Keratinocyte (primary cell): ENCODE measurements around the gene PRDX5. TPM values are rescaled to one million over a fixed set of nuclear protein-coding genes. Genes with fewer than 3 reads are reported as not detected.

ENCODE experiments used
- DNase-seq: peaks from one replicate; pipeline ENCODE4 v3.0.0-alpha.2; 2011; ENCODE audit warnings: low read depth, missing footprints, low spot score
- FAIRE-seq: peaks from 2 replicates; lab custom pipeline; 2011; peaks lifted over from hg19 to GRCh38; lab: Jason Lieb, UNC
- H2AFZ ChIP-seq: 2 replicates; pipeline ENCODE4 v1.6.0; 2012; ENCODE audit warnings: low read length, control low read depth, inconsistent platforms; ENCODE audit not compliant: control insufficient read depth
- H3K27ac ChIP-seq: 2 replicates; pipeline ENCODE4 v1.5.1; 2011; ENCODE audit warnings: low read length; ENCODE audit not compliant: control insufficient read depth, insufficient read depth
- H3K27me3 ChIP-seq: 3 replicates; pipeline ENCODE4 v1.6.0; 2011; ENCODE audit warnings: low read length; ENCODE audit not compliant: control insufficient read depth, insufficient read depth; ENCODE audit errors: extremely low read depth
- H3K36me3 ChIP-seq, 2 experiments: 2 replicates in 1 of 2; 3 replicates in 1 of 2; pipeline ENCODE4 v1.5.1; 2011; ENCODE audit warnings: low read length in 2 of 2, mild to moderate bottlenecking in 1 of 2; ENCODE audit not compliant: control insufficient read depth in 2 of 2, insufficient read depth in 2 of 2; ENCODE audit errors: extremely low read depth in 1 of 2
- H3K4me1 ChIP-seq: 3 replicates; pipeline ENCODE4 v1.5.1; 2011; ENCODE audit warnings: low read length; ENCODE audit not compliant: control insufficient read depth, insufficient read depth; ENCODE audit errors: extremely low read depth
- H3K4me2 ChIP-seq: 3 replicates; pipeline ENCODE4 v1.6.0; 2011; ENCODE audit warnings: low read depth, low read length; ENCODE audit not compliant: control insufficient read depth, insufficient read depth; ENCODE audit errors: extremely low read depth
- H3K4me3 ChIP-seq, 3 experiments: fragments of 200-600 bp in 1 of 3; sonication (generic) in 1 of 3; 2 replicates in 2 of 3; 3 replicates in 1 of 3; pipeline ENCODE4 v1.5.1; 2011 to 2016; ENCODE audit warnings: low read length in 3 of 3, mild to moderate bottlenecking in 3 of 3, control low read depth in 2 of 3, inconsistent platforms in 1 of 3, low read depth in 1 of 3, mixed read lengths in 1 of 3, mixed run types in 1 of 3, moderate library complexity in 1 of 3; ENCODE audit not compliant: control insufficient read depth in 2 of 3, insufficient read depth in 2 of 3; ENCODE audit errors: extremely low read depth in 1 of 3
- H3K79me2 ChIP-seq: 2 replicates; pipeline ENCODE4 v1.6.0; 2012; ENCODE audit warnings: low read length; ENCODE audit not compliant: control insufficient read depth, insufficient read depth
- H3K9ac ChIP-seq: 3 replicates; pipeline ENCODE4 v1.6.0; 2011; ENCODE audit warnings: low read length; ENCODE audit not compliant: control insufficient read depth, insufficient read depth; ENCODE audit errors: extremely low read depth
- H3K9me1 ChIP-seq: 3 replicates; pipeline ENCODE4 v1.6.0; 2011; ENCODE audit warnings: low read length; ENCODE audit not compliant: control insufficient read depth, insufficient read depth; ENCODE audit errors: extremely low read depth
- H3K9me3 ChIP-seq: 2 replicates; pipeline ENCODE4 v1.5.1; 2012; ENCODE audit warnings: low read depth, low read length; ENCODE audit not compliant: control insufficient read depth
- H4K20me1 ChIP-seq: 3 replicates; pipeline ENCODE4 v1.6.0; 2011; ENCODE audit warnings: low read length; ENCODE audit not compliant: control insufficient read depth, insufficient read depth; ENCODE audit errors: extremely low read depth
- EZH2 ChIP-seq: IDR thresholded peaks from one replicate; pipeline ENCODE4 v1.6.1; 2012; ENCODE audit warnings: inconsistent platforms, mild to moderate bottlenecking, low read length, moderate library complexity
- dilution Hi-C: fragments of 300-500 bp; cut with MboI; formaldehyde crosslinking; loops from one replicate; pipeline ENCODE4 v1.7.0; 2020; ENCODE audit warnings: low sequenced_read_pairs; ENCODE audit not compliant: extremely low pct_ligation_motif_present
- polyA plus RNA-seq, 5 experiments: library from polyadenylated mRNA; depleted of rRNA in 3 of 5; stranded (reverse) in 3 of 5; stranded (forward) in 1 of 5; unstranded in 1 of 5; fragments of >200 nt; gene quantifications; 1 replicate in 1 of 5; 2 replicates in 3 of 5; 3 replicates in 1 of 5; pipeline versions ENCODE4 v1.2.1 to v1.2.3, GENCODE V29; 2011 to 2012; ENCODE audit warnings: missing spikeins in 2 of 5, low read depth in 1 of 5, low replicate concordance in 1 of 5
- TF ChIP-seq, protein P1 (sequence below), 3 experiments: IDR thresholded peaks in 1 of 3; conservative IDR thresholded peaks in 1 of 3; optimal IDR thresholded peaks in 1 of 3; 2 replicates in 2 of 3; 3 replicates in 1 of 3; pipeline versions ENCODE3 to v1.5.1; 2011; ENCODE audit warnings: low read length in 3 of 3, mild to moderate bottlenecking in 3 of 3, moderate library complexity in 2 of 3, control low read depth in 1 of 3, inconsistent platforms in 1 of 3; ENCODE audit not compliant: insufficient read depth in 2 of 3; ENCODE audit errors: extremely low read depth in 1 of 3

The PRDX5 gene
- polyA plus RNA-seq, 1 donor (not counting 4 experiments of a cell fraction or from before 2014, with no cell fraction given): 590 TPM

DNA sequence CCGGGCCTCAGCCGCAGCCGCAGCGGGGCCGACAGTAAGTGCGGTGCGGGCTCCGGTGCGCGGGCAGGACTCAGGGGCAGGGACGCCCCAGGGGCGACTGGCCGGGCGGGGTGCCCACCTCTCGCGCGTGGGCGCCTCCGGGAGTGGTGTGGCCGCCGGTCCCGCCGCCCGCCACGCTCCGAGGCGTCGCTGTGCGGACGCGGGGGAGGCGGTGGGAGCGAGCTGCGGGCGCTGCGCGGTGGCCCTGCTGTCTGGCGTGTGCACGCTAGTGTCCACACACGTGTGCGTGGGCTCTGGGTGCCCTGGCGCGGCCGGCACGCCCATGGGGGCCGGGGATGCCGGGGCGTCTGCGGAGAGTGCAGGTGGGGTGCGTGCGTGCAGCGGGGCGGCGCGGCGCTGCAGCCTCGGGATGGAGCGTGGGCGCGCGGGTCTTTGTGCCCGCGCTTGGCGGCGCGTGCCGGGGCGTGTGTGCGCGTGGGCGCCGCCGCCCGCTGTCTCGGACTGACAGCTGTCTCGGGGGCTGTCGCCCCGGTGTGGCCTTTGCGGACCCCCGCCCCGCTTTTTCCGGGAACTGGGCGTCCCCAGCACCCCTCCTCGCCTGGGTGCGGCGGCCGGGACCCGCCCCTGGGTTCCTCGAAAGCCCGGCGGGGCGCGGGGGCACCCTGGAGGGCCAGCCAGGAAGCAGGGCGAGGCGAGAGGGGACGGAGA lies 26.0 kb upstream of the PRDX5 start:
- H3K4me2 ChIP-seq: peak overlapping the region; percentile 48

DNA sequence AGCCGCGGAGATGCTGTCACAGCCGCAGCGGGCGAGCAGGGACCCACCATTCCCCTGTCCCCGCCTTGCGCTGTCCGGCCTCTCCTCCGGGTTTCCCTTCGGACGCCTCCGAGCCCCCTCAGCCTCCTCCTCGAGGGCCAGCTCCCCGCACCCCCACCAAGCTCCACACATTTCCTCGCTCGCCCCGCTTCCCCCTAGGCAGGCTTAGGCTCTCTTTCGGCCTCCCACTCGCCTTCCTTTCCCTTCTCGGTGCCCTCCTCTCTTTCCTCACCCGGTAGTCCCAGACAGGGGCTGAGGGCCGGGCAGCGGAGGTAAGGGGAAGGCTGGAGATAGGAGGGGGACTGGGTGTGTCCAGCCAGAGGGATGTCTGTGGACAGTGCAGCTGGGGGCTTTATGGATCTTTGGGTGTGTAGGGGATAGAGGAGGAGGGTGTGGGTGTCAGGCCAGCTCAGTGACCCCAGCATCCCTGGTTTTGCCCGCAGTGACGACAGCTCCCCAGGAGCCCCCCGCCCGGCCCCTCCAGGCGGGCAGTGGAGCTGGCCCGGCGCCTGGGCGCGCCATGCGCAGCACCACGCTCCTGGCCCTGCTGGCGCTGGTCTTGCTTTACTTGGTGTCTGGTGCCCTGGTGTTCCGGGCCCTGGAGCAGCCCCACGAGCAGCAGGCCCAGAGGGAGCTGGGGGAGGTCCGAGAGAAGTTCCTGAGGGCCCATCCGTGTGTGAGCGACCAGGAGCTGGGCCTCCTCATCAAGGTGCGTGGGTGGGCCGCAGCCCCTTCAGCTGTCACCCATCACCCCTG lies 25.3 kb upstream of the PRDX5 start:
- Histone ChIP-seq H3K9ac (no peak overlapping the region), H3K27me3 (peaks cover 46% of the 10 kb centered on the region), H2AFZ (no peak overlapping the region)

More for the DNA sequence above, 26.0 kb upstream of the PRDX5 start:
- dilution Hi-C loops: no loop called here
- no peaks in the 10 kb centered on the region for H3K79me2 ChIP-seq
- H3K27ac ChIP-seq: no peak overlapping the region
- H3K4me1 ChIP-seq: peaks cover 6% of the 10 kb centered on the region
- TF ChIP-seq, protein P1, sequence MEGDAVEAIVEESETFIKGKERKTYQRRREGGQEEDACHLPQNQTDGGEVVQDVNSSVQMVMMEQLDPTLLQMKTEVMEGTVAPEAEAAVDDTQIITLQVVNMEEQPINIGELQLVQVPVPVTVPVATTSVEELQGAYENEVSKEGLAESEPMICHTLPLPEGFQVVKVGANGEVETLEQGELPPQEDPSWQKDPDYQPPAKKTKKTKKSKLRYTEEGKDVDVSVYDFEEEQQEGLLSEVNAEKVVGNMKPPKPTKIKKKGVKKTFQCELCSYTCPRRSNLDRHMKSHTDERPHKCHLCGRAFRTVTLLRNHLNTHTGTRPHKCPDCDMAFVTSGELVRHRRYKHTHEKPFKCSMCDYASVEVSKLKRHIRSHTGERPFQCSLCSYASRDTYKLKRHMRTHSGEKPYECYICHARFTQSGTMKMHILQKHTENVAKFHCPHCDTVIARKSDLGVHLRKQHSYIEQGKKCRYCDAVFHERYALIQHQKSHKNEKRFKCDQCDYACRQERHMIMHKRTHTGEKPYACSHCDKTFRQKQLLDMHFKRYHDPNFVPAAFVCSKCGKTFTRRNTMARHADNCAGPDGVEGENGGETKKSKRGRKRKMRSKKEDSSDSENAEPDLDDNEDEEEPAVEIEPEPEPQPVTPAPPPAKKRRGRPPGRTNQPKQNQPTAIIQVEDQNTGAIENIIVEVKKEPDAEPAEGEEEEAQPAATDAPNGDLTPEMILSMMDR (optimal IDR thresholded peaks at IDR 0.05 in 1 of 3, IDR thresholded peaks at IDR 0.05 in 1 of 3, conservative IDR thresholded peaks at IDR 0.05 in 1 of 3; ENCODE audit: extremely low read depth in 1 of 3, insufficient read depth in 2 of 3, low read length in 3 of 3): no peak
- peak; percentile 73 for TF ChIP-seq EZH2
- H2AFZ ChIP-seq: no peak overlapping the region
- peaks cover 39% of the 10 kb centered on the region for H3K27me3 ChIP-seq
- DNase-seq (no peak), FAIRE-seq (no peak)
- H3K9me1 ChIP-seq: no peaks in the 10 kb centered on the region
- H3K36me3 ChIP-seq: peaks cover 0 to 4% of the 10 kb centered on the region in 2 experiments
- H3K9ac ChIP-seq: no peak overlapping the region
- peak overlapping the region; percentile 8 to 34 (median 25) for H3K4me3 ChIP-seq
- H4K20me1 ChIP-seq: no peaks in the 10 kb centered on the region
- no peaks in the 10 kb centered on the region for H3K9me3 ChIP-seq

More for the DNA sequence above, 25.3 kb upstream of the PRDX5 start:
- DNase-seq (no peak), FAIRE-seq (no peak)
- Histone ChIP-seq H3K4me1 (peaks cover 6% of the 10 kb centered on the region), H3K79me2 (no peaks in the 10 kb centered on the region), H3K9me3 (no peaks in the 10 kb centered on the region), H3K36me3 (peaks cover 0 to 2% of the 10 kb centered on the region in 2 experiments), H3K27ac (no peak overlapping the region), H4K20me1 (no peaks in the 10 kb centered on the region), H3K4me3 (peak overlapping the region; percentile 8 to 34 (median 25)), H3K4me2 (peak overlapping the region; percentile 48), H3K9me1 (no peaks in the 10 kb centered on the region)
- peak; percentile 69 for TF ChIP-seq EZH2
- TF ChIP-seq, protein P1 (optimal IDR thresholded peaks at IDR 0.05 in 1 of 3, IDR thresholded peaks at IDR 0.05 in 1 of 3, conservative IDR thresholded peaks at IDR 0.05 in 1 of 3; ENCODE audit: extremely low read depth in 1 of 3, insufficient read depth in 2 of 3, low read length in 3 of 3): no peak
- dilution Hi-C loops: no loop called here
